NAMALWA (cell line): ENCODE results near the gene PRKG1.

Experiments used
- DNase-seq: peaks from one replicate; pipeline ENCODE4 v3.0.0-alpha.2; 2015; ENCODE audit warnings: low spot score

PRKG1 gene

GRCh38 chr10:51892313-51892712, 818.0 kb downstream of the PRKG1 start:
- DNase-seq = no peak

GRCh38 chr10:51892965-51893658, 818.8 kb downstream of the PRKG1 start:
- peak; percentile 68 for DNase-seq

- no peak for DNase-seq
These were observed 820.7 kb downstream of the PRKG1 start for GRCh38 chr10:51894771-51895578.

GRCh38 chr10:51896849-51897248, 822.6 kb downstream of the PRKG1 start:
- no peak for DNase-seq

GRCh38 chr10:51897560-51897959, 823.3 kb downstream of the PRKG1 start:
- no peak for DNase-seq

DNA sequence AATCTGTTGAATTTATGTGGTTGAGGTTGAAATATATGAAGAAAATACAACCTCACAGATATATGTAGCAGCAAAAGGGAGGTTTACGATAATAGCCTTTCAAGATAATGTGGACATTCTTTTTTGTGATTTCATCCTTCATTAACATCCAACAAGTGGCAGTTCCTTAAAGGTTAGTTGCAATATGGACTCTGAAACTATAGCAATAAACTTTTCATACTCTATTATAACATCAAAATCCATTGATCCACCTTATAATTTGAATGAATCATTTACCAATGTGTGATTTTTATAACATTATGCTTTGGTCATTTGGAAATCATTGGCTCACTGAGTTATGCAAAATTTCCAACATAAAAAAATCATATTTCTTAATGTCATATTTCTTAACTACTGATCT, 825.9 kb downstream of the PRKG1 start:
- no peak for DNase-seq

- DNase-seq = no peak
These were observed 829.4 kb downstream of the PRKG1 start for GRCh38 chr10:51903675-51904074.

DNA sequence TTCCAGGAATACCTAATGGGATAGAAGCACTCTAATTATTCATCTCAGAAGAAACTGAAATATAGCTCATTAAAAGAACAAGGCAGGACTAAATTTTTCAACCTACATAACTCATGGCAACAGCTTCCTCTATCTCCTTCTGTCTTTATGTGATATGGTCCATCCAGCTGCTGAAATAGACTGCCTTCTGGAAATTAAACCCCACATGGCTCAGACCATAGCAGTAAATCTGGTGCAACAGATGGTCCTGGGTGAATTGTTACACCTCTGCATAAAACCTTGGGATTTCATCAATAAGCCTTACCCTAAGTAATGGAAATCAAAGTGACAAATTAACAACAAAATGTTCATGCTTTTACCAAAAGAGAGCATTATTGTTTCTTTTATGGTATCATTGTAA, 830.7 kb downstream of the PRKG1 start:
- DNase-seq = no peak

DNA sequence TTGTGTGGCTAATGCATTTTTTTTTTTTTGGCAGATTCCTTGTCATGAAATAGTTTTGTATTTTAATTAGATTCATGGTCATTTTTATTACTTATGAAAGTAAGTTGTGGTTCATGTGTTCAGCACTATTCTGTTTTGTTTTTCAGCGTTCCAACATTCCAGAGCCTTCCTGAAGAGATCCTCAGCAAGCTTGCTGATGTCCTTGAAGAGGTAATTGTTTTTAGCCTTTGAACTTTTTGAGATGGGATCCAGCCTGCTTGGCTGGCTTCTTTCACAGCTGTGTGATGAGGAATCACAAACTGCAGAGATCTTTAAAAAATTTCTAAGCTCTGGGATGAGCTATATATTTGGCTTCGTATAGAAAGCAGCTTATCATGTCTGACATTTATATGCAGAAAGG, 833.1 kb downstream of the PRKG1 start:
- no peak for DNase-seq

DNA sequence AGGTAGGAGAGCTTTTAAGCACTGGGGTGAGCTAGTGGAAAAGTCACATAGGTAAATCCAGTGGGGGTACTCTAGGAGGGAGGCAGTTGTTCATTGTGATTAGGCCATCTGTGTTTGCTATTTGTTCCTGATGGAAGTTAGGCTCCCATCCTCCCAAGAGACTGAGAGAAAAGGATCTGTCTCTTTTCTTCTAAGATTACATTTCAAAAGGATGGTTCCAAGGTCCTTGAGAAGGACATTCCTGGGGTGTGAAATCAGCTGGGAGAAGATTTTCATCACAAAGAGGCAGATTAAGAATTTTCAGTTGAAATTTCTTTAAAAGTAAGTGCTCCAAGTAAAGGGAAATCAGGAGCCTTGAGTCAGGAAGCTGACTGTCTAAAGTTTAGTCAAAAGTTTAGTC, 835.9 kb downstream of the PRKG1 start:
- no peak for DNase-seq

GRCh38 chr10:51910596-51910995, 836.3 kb downstream of the PRKG1 start:
- no peak for DNase-seq

- no peak for DNase-seq
These were observed 837.4 kb downstream of the PRKG1 start for GRCh38 chr10:51911723-51912122.

GRCh38 chr10:51915031-51915542, 840.8 kb downstream of the PRKG1 start:
- DNase-seq = no peak

GRCh38 chr10:51918440-51918839, 844.2 kb downstream of the PRKG1 start:
- DNase-seq = no peak

- DNase-seq = no peak
These were observed 844.6 kb downstream of the PRKG1 start for GRCh38 chr10:51918884-51919325.

DNA sequence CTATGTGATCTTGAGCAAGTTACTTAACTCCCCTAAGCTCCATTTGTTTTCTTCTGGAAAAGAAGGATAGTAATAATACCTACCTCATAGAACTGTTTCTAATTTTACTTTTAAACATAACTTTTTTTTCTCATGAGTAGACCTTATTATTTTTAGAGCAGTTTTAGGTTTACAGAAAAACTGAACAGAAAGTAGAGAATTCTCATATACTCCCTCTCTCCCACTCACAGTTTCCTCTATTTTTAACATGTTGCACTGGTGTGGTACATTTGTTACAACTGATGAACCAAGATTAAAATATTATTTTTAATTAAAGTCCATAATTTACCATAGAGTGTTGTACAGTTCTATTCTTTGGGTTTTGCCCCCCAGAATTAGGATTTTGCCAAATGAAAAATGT, 846.4 kb downstream of the PRKG1 start:
- no peak for DNase-seq

DNA sequence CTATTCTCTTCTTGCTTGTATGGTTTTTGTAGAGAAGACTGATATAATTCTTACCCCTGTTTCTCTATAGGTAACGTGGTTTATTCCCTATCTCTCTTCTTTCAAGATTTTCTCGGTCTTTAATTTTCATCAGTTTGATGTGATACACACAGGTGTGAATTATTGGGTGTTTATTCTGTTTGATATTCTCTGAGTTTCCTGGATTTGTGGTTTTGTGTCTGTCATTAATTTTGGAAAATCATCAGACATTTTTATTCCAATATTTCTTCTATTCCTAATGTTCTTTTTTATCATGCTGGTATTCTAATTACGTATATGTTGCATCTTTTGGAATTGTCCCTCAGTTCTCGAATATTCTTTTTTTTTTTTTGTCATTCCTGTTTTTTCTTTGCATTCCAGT, 850.1 kb downstream of the PRKG1 start:
- no peak for DNase-seq

GRCh38 chr10:51926337-51926736, 852.0 kb downstream of the PRKG1 start:
- no peak for DNase-seq

GRCh38 chr10:51928162-51928561, 853.9 kb downstream of the PRKG1 start:
- no peak for DNase-seq

- DNase-seq = no peak
These were observed 858.2 kb downstream of the PRKG1 start for GRCh38 chr10:51932530-51932929.

DNA sequence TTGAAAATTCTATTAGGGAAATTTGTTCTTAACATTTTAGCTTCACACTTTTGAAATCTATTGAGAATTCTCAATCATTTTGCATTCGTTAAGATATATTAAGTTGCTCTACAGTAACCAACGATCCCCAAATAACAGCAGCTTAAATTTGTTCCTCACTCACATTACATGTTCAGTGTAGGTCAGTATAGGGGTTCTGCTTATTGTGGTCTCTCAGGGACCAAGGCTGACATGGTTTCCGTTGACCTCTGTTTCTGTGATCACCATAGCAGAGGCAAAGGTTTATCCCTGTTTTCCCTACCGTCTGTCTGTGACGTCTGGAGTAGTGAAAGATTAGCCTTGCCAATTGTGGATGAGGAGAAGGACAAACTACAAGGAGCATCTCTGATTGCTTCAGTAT, 860.1 kb downstream of the PRKG1 start:
- no peak for DNase-seq

DNA sequence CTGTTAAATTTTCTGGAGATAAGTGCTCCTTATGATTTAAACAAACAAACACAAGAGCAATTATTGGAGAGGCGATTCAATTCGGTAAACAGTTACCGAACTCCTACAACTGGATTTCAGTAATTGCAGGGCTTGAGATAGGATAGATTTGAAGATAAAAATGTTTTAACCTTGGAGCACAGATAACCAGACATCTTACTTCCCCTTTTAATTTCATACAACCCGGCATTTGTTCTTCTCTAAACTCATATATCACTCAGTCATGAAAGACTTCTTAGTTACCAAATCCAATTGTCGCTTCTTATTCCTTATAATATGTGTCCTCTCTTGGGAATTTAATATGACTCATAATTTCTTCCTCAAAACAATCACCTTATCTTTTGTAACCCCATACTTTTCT, 861.1 kb downstream of the PRKG1 start:
- no peak for DNase-seq
